Tracheal epithelial cell (primary cell): ENCODE results near the gene GSTA2. TPM values are rescaled to one million over a fixed set of nuclear protein-coding genes. Genes with fewer than 3 reads are reported as not detected.

ENCODE experiments used
- total RNA-seq: library from RNA; depleted of rRNA; stranded (reverse); fragments of >200 nt; gene quantifications from 2 replicates; pipeline ENCODE4 v1.2.1, GENCODE V29; 2014

GSTA2 gene
- total RNA-seq, result not detected in 2 replicates

GRCh38 chr6:52763322-52763916 lies at the start of gene GSTA2:
GSTA2 (minus strand) TSS chr6:52763475; CDS start chr6:52757947, 5,528 bp downstream.

DNA sequence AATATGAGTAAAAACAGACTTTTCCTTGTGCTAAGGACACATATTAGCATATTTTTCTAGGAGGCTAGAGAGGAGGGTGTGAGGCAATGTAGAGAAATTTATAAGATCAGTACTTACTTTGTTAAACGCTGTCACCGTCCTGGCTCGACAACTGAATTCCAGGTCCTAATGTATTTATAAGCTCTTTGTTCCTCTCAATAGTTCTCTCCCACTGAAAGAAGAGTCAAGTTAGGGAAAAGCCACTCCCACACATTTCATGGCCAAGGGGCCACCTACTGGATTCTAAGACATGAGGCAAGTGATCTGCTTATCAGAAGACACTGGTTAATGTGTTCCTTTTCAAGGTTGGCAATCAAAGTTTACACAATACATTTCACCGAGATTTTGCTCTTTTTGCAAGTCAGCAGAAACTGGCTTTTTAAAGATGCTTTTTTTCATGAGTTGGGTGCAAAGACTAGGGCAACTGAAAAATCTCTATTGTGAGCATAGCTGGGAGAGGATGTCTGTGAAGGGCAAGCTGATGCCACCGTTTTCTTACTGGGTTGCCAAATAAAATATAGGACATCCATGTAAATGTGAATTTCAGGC lies 40.5 kb upstream of the GSTA2 start, which contains the start of gene GSTA1:
GSTA1 (minus strand) TSS at position 149 of the 588 bp plus-strand sequence. CDS start 4,549 bp downstream, outside the sequence.

Other genes starting within 250 kb of the GSTA2 start
- 3.6 and 5.1 TPM in 2 replicates for gene TRAM2, start 186.4 kb downstream of the GSTA2 start, total RNA-seq
- gene TMEM14A, start 92.4 kb downstream of the GSTA2 start, total RNA-seq, result 23.9 and 27.2 TPM in 2 replicates
- gene GSTA1, start 40.3 kb upstream of the GSTA2 start, total RNA-seq, result 0.48 TPM in 1 of 2 replicates, not detected in the other
- gene GSTA5, start 77.3 kb upstream of the GSTA2 start, total RNA-seq, result not detected in 2 replicates
- not detected in 2 replicates for gene GSTA3, start 146.2 kb upstream of the GSTA2 start, total RNA-seq
- gene GSTA4, start 231.8 kb upstream of the GSTA2 start, total RNA-seq, result 12.5 and 27.3 TPM in 2 replicates